NCI-H2029 treated with DMSO at 0.1 percent for 48 hours (cell line): ENCODE data around the gene FAM217A.
A peak's percentile ranks its signal among the peaks of the same experiment; 100 is the strongest.

ENCODE experiments used
- DNase-seq: peaks from one replicate; lab custom pipeline; 2025; lab: John Stamatoyannopoulos, UW

Gene FAM217A

GRCh38 chr6:4021854-4022695, 56.9 kb downstream of the FAM217A start:
- no peak for DNase-seq

- DNase-seq, result peak; percentile 97
These were observed 57.6 kb downstream of the FAM217A start for GRCh38 chr6:4021133-4021853.

- no peak for DNase-seq
These were observed 58.2 kb downstream of the FAM217A start for GRCh38 chr6:4020822-4021132.

GRCh38 chr6:4018924-4019236, 60.1 kb downstream of the FAM217A start:
- DNase-seq, result no peak
